ENCODE data around the gene DLG2. TPM values are rescaled to one million over a fixed set of nuclear protein-coding genes. Genes with fewer than 3 reads are reported as not detected.

Gene DLG2
- total RNA-seq, 1 donor from 2014 or later, result 7.2 TPM

DNA sequence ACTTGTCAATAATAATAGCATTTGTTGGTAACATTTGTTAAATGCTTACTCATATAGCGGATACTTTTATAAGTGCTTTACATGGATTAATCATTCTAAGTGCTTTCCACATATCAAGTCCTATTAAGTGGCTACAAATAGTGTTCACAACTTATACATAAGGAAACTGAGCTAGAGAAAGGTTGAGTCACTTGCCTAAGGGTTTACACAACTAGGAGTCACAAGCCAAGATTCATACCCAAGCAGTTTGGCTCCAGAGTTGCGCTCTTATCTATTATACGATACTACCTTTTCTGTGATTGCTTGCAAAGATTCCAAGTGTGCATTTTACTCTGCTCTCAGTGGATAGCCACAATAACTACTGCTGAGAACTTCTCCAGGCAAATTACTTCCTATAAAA lies 2125.1 kb downstream of the DLG2 start:
- intact Hi-C loops (cut with DNase I), result no loop called here
- Histone ChIP-seq H3K4me1 (no peaks in the 10 kb centered on the region), H3K4me3 (no peak overlapping the region), H3K27me3 (ENCODE audit: low read depth) (no peaks in the 10 kb centered on the region), H3K36me3 (no peaks in the 10 kb centered on the region), H3K27ac (no peak overlapping the region), H3K9me3 (no peaks in the 10 kb centered on the region)
- peak in 1 of 2 donors; percentile 42 for ATAC-seq
- TF ChIP-seq CTCF (IDR thresholded peaks at IDR 0.05), result no peak
- DNase-seq, result no peak

- TF ChIP-seq CTCF (IDR thresholded peaks at IDR 0.05), result no peak
- DNase-seq (no peak), ATAC-seq (no peak)
- no peaks in the 10 kb centered on the region for H3K27me3 ChIP-seq (ENCODE audit: low read depth)
- no peaks in the 10 kb centered on the region for H3K9me3 ChIP-seq
- intact Hi-C loops (cut with DNase I), result no loop called here
- no peaks in the 10 kb centered on the region for H3K4me1 ChIP-seq
- no peak overlapping the region for H3K4me3 ChIP-seq
- no peak overlapping the region for H3K27ac ChIP-seq
- H3K36me3 ChIP-seq, result no peaks in the 10 kb centered on the region
These were observed 2133.2 kb downstream of the DLG2 start for GRCh38 chr11:83493917-83494316.

- Histone ChIP-seq H3K27me3 (ENCODE audit: low read depth) (no peaks in the 10 kb centered on the region), H3K4me1 (no peaks in the 10 kb centered on the region), H3K4me3 (no peak overlapping the region), H3K9me3 (no peaks in the 10 kb centered on the region), H3K36me3 (no peaks in the 10 kb centered on the region), H3K27ac (no peak overlapping the region)
- DNase-seq, result no peak
- no peak for TF ChIP-seq CTCF (IDR thresholded peaks at IDR 0.05)
- intact Hi-C loops (cut with DNase I), result no loop called here
- no peak for ATAC-seq
These were observed 2134.1 kb downstream of the DLG2 start for GRCh38 chr11:83493034-83493433.

DNA sequence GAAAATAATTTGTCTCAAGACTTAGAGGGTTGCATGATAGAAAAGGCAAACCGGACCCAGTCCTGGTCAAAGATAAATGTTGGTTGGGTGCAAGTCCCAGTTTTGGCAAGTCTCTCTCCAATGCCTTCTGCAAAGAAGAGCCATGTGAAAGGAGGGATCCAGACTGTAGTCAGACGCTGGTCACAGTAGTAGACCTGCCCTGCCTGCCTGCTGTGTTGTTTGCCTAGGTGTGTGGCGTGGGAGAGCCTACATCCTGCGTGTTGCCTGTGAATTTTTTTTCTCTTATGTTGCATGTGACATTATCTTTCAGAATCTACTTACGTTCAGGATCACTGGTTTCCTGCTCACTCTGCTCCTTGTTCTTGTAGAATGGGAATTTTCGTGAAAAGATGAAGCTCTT lies 2143.3 kb downstream of the DLG2 start:
- Histone ChIP-seq H3K4me3 (no peak overlapping the region), H3K9me3 (no peaks in the 10 kb centered on the region), H3K4me1 (no peaks in the 10 kb centered on the region), H3K36me3 (no peaks in the 10 kb centered on the region), H3K27me3 (ENCODE audit: low read depth) (no peaks in the 10 kb centered on the region), H3K27ac (no peak overlapping the region)
- no peak for DNase-seq
- intact Hi-C loops (cut with DNase I), result no loop called here
- no peak for ATAC-seq
- no peak for TF ChIP-seq CTCF (IDR thresholded peaks at IDR 0.05)

- intact Hi-C loops (cut with DNase I), result no loop called here
- Histone ChIP-seq H3K36me3 (no peaks in the 10 kb centered on the region), H3K27ac (no peak overlapping the region), H3K9me3 (no peaks in the 10 kb centered on the region), H3K27me3 (ENCODE audit: low read depth) (no peaks in the 10 kb centered on the region), H3K4me1 (no peaks in the 10 kb centered on the region), H3K4me3 (no peak overlapping the region)
- DNase-seq, result no peak
- TF ChIP-seq CTCF (IDR thresholded peaks at IDR 0.05), result no peak
- no peak for ATAC-seq
These were observed 2146.3 kb downstream of the DLG2 start for GRCh38 chr11:83480811-83481210.

DNA sequence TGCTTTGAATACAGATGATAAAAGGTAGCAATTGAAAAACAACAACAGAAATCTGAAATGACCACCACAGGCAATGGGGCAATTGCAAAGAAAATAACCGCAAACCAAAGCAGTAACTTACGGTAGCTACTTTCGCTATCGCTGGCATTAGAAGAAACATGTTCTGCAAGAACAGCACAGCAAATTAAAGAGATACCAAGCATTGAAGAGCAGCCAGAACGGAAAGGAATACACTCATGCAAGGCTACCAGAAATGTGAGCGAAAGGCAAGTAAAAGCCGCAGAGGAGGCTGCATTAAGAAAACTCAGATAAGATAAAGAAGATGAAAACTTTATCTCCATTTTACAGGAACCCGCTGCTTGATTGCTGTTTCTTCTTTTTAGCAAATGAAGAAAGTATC lies 2146.9 kb downstream of the DLG2 start:
- ATAC-seq (no peak), DNase-seq (no peak)
- intact Hi-C loops (cut with DNase I), result no loop called here
- Histone ChIP-seq H3K36me3 (no peaks in the 10 kb centered on the region), H3K4me3 (no peak overlapping the region), H3K4me1 (no peaks in the 10 kb centered on the region), H3K27me3 (ENCODE audit: low read depth) (no peaks in the 10 kb centered on the region), H3K9me3 (no peaks in the 10 kb centered on the region), H3K27ac (no peak overlapping the region)
- no peak for TF ChIP-seq CTCF (IDR thresholded peaks at IDR 0.05)
